GM11168 (cell line): ENCODE data around the gene SPDL1.

Experiments used
- in situ Hi-C: fragments of 300-500 bp; cut with MboI; formaldehyde crosslinking; loops from one replicate; pipeline ENCODE4 v1.12.0; 2022; ENCODE audit warnings: low sequenced_read_pairs; ENCODE audit not compliant: unreplicated experiment

SPDL1 gene

DNA sequence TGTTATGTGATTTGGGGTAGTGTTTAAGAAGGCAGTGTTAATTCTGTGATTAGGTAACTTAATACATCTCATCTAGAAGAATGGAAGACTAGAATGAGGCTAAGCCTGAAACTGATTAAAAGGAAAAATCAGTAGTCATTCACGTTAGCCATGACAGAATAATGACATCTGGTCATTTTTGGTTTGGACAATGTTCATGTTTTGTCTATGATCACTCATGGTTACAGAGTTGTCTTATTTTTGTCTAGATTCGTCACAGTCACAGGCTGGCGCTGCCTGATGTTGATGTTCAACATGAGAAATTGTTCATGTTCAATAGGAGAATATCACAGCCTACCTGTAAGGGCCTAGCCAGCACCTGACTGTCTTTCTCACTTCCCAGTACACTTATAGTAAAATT lies 44.0 kb downstream of the SPDL1 start:
- in situ Hi-C loops, result no loop called here

DNA sequence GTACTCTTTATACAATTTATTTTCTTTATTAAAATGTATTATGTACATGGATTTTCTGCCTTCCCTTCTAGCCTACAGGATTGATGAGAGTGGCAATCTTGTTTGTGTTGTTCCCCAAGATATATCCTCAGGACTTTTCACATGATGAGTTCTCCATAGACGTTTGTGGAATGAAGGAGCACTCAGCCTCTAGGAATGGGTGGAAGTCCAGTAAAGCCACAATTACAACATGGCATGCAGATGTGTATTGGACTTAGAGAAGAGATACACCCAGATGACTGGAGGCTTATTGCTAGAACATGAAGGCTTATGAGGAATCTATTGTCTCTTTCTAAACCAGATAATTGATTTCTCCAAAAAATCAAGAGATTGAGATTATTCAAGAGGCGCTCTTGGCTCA lies 45.3 kb downstream of the SPDL1 start:
- in situ Hi-C loops, result no loop called here

DNA sequence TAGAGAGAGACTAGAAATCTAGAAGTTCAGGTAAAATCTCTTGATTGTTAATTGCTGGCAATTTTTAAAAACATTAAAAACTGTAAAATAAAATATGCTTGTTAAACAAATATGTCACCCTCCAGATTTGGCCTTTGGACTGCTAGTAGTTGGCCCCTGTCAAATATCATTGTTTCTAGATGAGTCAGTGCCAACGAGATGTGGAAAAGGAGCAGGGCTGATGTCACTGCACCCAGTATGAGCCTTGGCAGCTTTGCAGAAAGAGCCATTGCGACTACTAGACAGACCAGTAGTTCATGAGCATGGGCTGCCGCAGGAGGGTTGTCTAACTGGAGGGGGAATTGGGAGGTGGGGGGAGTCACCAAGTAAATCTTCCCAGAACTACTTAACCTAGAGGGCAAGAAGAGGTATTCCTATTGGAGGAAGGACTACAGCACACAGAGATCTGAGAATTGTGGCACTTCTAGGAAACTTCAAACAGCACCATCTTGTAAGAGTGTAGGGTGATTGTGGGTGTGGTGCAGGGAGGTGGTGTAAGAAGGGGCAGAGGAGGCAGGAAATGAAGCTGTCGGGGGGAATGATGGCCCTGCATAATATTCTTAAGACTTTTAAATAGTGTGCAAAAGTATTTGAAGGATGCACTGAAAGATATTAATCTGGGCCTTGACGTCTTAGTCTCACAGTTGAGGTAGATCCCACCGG lies 46.4 kb downstream of the SPDL1 start:
- in situ Hi-C loops, result no loop called here

DNA sequence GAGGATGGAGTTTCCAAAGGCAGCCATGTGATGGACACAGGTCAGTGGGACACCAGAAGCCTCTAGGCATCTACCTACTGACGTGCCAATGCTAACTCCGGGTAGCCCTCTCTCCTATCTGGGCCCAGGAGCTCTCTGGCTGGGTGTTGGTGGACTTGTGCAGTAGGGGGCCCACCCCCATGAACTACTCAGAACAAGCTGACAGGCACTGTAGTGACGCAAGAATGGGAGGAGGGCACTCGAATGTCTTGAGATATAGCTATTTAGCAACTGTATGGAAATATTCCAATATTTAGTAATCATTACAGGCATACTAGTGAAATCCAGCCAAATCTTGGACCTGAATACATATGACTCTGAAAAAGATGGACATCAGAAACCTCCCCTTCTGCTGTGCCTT lies 47.8 kb downstream of the SPDL1 start:
- in situ Hi-C loops, result no loop called here

DNA sequence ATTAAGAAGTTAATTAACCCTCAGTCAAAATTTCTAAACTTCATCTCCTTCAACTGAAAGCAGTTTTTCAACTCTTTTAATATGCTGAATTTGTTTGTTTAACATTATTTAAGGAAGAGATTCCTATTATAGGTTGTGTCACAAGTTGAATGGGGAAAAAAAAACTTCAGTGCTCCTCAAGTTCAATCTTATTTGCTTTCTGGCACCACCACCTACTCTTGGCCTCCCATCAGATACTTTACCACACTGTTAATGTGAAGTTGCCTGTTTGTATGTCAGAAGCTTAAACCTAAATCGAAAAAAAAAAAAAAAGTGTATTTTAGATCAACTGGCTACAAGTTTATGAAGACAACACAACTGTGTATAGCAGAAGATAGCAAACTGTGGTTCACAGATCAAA lies 49.4 kb downstream of the SPDL1 start:
- in situ Hi-C loops, result no loop called here

DNA sequence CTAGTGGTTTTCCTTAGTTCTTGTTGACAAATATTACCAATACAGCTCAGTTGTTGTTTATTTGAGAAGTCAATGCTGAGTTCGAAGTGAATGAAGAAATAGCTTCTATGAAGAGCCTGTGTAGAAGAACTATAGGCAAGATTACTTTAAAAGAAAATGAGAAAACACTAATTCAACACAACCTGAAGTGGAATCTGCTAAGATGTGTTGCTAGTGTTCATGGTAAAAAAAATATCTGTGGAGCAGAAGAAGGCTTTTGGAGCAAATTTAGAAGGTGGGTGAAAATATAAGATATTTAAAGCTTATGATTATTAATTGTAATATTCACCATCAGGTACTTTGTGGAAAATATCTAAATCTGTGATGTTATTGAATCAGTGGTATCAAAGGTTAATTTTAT lies 51.0 kb downstream of the SPDL1 start:
- in situ Hi-C loops, result no loop called here

DNA sequence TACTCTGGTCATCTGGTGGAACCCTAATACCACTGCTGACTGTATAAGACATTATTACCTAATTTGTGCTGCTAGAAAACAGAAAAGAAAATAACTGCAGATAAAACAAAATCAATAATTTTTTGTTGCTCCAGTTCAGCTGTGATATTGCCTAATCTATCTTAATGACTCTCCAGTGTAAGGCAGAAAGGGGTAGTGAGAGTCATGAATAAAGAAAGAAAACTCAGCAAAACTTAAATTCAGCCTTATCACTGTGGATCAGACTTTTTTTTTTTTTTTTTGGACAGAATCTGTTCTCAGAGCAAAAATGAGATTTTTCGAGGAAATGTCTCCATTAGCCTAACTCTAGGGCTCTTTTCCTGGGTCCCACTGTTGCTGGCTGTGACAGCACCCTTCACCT lies 52.4 kb downstream of the SPDL1 start:
- in situ Hi-C loops, result no loop called here

DNA sequence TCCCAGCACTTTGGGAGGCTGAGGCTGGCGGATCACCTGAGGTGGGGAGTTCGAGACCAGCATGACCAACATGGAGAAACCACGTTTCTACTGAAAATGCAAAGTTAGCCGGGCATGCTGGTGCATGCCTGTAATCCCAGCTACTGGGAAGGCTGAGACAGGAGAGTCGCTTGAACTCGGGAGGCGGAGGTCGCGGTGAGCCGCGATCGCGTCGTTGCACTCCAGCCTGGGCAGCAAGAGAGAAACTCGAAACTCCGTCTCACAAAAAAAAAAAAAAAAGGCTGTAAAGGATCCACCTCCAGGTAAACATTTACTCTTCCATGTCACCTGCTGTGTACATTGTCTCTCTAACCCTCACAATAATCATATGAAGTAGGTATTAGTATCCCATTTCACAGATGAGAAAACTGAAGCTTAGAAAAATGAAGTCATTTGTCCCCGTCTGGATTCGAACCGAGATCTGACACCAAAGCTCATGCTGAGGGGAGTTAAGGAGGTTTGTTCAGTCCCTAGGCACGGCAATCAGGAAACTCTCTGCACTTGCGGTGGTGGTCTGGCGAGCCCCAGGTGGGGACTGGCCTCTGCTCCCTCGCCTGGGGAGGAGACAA lies 53.0 kb downstream of the SPDL1 start:
- in situ Hi-C loops, result no loop called here

DNA sequence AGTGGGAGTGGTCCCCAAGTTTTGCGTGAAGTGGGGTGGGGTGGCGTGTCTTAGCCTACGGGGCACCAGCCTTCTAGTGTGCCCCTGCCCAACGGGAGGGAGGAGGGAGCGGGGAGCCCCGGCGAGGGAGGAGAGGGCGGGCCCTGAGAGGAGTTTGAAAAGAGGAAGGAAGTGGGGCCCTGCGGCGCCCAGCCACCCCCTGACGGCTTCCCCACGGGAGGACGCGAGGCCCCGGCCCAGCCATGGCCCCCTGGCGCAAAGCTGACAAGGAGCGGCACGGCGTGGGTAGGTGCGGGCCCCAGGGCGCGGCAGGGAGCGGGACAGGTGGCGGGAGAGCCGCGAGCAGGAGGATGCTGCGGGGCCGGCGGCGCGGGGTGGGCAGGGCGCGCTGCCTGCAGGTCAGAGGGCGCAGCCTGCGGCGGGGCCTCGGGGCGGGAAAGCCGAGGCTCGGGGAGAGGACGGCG lies 53.5 kb downstream of the SPDL1 start, which contains the start of gene DOCK2:
TSS of gene DOCK2 (plus strand) at position 191 of the 464 bp plus-strand sequence. CDS start at position 243, 52 bp downstream.
- in situ Hi-C loops, result no loop called here

DNA sequence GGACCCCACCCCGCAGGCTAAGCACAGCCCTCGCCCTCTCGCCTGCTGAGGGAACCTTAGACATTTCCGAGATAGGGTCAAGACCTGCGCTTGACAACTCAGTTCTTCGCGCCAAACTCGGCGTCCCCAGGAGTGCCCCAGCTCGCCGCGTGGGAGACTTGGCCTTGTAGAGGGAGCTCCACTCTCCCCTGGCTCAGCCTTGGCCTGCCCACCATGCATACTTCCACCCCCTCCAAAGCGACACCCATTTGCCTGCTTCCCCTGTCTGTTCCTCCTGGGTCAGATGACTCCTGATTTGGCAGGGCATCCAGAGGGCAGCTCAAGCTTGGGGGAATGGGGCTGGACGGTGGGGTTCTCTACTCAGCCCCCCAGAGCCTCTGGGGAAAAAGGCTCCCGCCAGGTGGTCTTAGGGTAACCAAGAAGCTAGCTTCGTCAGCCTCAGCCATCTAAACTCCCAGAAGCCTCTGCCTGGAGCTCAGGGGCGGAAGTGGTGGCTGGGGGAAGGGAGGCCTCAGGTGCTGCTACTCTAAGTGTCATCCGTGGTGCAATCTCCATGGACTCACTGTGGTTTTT lies 54.1 kb downstream of the SPDL1 start:
- in situ Hi-C loops, result no loop called here

DNA sequence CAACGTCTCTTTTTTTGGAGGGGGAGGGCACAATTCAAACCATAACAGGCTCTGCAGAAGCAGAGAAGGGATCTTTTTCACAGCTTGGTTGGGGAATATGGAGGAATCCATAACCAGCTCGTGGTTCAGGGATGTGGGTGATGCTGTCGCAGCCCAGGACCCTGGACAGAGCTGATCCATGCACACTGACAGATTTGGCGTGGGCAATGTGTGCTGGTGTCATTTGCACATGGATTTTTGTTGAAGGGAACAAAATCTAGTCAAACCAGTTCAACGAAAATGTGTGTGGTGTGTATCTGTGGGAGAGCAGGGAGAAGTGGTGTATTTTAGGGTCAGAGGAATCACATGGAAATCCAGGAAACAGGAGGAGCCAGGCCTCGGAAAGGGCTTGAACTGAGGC lies 57.7 kb downstream of the SPDL1 start:
- in situ Hi-C loops, result no loop called here

DNA sequence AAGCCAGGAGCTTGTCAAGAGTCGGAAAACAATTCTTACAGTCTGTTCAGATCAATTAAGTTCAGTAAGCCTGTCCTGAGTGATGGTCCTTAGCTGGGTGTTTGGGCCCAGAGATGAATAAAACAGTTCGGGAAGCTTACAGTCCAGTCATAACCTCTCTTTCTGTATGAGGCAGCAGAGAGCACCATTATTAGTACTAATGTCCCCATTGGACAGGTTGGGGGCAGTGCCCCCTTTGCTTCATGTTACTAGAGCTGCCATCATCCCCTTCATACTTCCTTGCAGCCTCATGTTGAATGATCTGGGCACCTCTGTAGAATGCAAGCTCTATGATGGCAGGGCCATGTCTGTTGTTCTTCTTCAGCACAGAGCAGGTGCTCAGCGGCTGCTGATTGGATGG lies 63.3 kb downstream of the SPDL1 start:
- in situ Hi-C loops, result no loop called here

DNA sequence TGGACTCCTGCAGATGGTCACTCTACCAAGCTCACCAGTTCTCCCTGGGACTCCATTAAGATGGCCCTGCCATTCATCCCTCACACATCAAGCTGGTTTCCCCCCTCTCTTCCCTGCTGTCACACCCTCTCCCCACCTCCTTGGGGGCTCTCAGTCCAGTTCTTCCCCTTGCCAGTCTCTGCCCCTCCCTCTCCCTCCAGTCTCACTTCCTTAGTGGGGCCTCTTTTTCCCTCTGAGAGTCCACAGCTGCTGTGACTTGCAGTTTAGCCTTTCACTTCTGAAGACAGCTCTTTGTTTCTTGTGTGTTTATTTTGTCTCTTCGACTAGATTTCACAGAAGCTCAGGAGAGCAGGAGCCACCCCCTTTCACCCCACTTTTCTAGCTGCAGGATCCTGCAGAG lies 64.0 kb downstream of the SPDL1 start:
- in situ Hi-C loops, result no loop called here

DNA sequence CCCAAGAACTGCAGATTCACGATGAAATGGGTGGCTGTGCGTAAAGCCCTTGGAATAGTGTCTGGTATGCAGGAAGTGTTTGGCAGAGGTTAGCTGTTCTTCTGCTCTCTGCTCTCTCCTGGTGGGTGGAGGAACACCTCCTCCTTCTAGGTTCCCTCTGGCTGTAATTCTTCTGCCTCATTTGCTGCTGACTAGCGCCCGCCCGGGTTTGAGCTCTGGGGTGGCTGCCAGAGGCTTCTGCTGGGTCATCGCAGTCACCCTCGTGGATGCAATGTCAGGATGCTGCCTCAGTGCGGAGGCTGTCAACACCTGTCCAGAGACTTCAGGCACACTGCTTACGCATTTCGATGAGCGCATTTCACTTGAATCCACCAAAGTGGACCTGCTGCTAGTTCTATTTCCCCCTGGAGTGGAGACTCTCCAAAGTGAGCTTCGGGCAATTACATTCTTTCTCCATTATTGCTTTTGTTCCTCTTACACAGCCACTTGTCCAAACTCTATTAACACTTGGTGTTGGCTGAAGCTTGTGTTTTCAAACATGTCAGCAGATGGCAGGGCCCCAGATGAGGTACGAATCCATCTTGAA lies 65.2 kb downstream of the SPDL1 start:
- in situ Hi-C loops, result no loop called here

DNA sequence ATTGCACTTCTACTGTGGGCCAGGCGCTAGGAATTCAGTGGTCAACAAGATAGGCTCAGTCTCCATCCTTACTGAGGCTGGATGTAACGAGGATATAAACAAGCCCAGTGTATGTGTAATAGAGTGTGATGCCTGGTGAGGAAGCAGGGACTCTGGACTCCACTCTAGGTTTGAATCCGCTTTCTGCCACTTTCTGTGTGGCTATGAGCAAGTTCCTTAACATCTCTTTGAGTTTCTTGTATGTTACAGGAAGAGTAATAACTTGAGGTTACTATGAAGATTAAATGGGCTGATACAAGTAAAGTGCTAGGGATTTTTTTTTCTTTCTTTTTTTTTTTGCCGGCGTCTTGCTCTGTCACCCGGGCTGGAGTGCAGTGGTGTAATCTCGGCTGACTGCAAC lies 65.9 kb downstream of the SPDL1 start:
- in situ Hi-C loops, result no loop called here

DNA sequence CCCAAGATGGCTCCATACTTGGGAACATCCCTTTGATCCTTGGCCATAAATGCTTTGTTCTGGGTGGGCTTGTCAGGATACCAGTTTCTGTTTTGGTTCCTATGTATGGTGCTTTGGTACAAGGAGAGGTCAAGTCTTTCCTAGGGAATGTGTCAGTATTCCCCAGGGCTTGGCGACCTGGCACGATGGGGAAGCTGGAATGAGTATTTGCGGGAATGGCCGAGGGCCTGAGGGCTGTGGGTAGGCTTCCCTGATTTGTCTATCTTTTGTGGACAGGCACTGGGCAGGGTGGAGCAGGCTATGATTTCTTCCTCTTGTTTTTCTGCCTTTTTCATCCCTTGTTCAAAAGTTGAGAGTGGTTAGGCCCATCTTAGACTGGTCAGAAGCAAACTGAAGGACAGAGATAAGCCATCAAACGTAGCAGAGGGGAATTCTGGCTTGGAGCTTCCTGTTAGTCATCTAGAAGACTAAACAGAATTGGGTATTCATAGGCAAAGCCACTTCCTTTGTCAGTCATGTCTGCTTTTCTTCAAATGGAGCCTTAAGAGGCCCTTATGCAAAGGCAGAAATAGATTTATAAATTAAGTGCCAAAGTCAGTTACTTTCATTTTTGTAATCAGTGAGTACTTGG lies 67.2 kb downstream of the SPDL1 start:
- in situ Hi-C loops, result no loop called here

DNA sequence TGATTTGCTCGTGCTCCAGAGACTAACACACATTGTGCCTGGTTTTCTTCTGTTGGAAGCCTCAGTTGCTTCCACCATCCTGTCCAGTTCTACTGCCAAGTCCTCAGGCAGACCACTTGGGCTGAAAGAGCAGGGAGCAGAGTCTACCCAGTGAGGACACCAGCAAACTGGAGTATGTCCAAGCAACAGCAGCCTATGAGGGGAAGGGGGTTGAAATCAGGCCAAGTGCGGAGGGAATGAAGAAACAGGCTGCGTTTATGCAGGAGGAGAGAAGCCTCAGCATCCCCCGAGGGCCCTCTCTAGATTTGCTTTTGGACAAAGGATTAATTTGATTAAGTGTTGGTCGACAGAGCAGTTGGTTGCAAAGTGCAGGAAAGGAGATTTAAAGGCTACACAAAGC lies 68.0 kb downstream of the SPDL1 start:
- in situ Hi-C loops, result no loop called here

DNA sequence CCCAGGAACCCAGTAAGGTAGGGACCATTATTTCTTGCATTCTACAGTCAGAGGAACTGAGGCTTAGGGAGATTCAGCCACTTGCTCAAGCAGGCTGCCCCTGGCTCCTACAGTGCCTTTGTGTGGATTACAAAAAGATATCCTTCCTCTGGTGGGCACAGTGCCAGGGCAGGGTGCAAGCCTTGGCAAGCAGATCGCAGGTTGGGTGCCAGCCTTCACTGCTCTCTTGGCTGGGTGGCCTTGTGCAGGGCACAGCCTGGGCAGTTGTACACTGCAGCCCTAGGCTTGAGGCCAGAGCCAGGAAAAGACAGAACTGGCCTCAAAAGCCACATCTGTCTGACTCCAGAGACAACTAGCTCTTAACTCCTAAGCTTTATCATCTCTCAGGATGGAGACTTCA lies 68.5 kb downstream of the SPDL1 start:
- in situ Hi-C loops, result no loop called here

DNA sequence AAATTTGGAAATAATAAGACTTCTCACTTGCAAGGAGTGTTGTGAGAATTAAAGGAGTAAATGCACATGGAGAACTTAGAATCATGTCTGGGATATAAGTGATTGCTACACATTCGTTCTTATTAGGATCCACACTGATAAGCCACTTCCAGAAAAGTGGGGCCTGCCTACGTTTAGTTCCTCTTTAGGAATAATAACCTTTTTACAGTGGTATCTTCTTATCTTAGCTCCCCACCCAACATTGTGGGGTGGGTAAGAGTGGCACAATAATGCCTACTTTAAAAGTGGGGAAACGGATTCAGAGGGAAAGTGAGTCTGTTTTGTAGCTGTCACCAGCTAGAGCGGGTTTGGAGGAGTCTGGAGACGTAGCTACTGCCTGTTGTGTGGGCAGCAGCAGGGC lies 69.5 kb downstream of the SPDL1 start:
- in situ Hi-C loops, result no loop called here
